Stimulated activated CD8-positive, alpha-beta memory T cell treated with anti-CD3 and anti-CD28 coated beads, Interleukin-2, amount 100 ng/mL, for 1 hour (primary cell): Measurements from ENCODE around the gene OLFML2A.
"Not testable (repeated sequence)": the region's sequence is repeated elsewhere in the genome, so short reads cannot be mapped to it uniquely, and the experiment has no call there.

Experiments
- DNase-seq, 2 donors: peaks; one replicate each; pipeline ENCODE4 v3.0.0-alpha.2; 2020; ENCODE audit warnings: low read depth in 2 of 2

Gene OLFML2A

DNA sequence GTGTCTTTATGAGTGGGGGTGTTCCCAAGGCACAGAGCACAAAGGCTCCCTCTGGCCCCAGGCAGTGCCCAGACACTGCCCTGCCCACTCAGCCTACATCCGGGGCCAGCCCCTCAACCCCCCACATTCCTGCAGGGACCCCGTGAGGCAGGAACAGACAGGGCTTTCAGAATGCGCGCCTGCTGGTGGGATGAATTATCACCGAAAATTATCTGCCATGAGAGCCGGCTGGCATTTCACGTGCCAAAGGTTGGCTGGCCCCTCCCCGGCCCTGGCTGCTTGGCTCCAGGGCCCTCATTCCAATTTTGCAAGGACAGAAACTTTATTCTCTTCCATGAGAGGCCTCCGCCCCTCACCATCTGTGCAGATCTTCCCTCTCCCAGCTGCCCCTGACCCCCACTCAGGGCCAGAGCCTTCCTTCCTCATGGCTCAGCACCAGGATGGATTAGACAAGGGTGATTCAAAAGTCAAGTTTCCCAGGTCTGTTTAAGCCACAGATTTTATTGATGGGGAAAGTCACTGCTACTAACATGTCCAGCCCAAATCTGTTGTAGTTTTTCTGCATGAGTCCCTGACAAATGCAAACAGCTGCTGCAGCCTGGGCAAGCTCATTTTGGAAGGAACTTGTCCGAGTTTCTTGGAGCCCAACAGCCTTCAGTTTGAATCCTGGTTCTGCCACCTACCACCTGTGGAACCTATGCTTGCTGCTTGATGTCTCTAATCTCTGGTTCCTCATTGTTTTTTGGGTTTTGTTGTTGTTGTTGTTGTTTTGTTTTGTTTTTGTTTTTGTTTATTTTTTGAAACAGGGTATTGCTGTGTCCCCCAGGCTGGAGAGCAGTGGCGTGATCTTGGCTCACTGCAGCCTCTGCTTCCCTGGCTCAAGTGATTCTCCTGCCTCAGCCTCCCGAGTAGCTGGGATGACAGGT is 44.0 kb downstream of the OLFML2A start:
- DNase-seq: no peak

DNA sequence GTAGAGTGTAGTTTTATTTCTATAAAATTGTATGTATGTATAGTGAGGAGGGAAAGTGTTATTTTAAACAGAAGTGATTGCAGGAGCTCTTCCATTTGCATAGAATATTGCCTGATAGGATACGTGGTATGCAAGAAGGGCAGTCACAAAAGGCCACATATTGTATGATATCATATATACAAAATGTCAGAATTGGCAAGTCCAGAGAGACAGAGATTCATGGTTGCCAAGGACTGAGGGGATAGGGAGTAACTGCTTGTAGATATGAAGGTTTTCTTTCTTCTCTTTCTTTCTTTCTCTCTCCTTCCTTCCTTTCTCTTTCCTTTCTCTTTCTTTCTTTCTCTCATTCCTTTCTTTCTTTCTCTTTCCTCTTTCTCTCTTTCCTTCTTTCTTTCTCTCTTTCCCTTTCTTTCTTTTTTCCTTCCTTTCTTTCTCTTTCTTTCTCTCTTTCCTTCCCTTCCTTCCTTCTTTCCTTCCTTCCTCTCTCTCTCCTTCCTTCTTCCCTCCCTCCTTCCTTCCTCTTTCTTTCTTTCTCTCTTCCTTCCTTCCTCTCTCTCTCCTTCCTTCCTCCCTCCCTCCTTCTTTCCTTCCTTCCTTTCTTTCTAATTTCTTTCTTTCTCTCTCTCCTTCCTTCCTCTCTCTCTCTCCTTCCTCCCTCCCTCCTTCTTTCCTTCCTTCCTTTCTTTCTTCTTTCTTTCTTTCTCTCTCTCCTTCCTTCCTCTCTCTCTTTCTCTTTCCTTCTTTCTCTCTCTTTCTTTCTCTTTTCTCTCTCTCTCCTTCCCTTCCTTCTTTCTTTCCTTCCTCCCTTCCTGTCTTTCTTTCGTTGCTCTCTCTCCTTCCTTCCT is 51.8 kb downstream of the OLFML2A start:
- DNase-seq: no peak

DNA sequence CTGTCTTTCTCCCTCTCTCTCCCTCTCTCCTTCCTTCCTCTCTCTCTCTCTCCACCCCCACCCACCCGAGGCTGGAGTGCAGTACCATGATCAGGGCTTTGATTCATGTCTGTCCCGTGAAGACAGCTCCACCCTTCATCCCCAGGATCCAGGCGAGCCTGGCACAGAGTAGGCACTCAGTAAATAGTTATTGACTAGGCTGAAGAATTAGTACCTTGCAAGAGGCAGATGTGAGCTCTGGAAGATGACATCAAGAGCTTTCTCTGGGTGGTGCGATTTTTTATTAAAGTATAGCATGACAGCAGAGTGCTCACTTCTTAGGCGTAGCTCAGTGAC is 52.4 kb downstream of the OLFML2A start:
- DNase-seq: no peak

DNA sequence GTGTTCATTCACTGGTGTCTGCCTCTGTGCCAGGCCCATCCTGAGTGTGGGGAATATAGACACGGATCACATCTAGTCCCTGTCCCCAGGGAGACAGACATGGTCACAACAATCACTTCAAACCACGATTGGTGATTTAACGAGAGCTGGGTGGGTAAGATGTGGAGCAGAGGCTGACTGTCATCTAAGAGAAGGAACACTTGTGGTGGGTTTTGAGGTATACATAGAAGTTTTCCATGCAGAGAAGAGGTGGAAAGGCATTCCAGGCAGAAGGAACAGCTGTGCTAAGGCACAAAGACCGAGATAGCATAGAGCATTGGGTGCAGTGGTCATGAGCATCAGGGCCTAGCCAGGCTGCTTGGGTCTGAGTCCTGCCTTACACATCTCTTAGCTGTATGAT is 53.7 kb downstream of the OLFML2A start:
- no peak for DNase-seq

DNA sequence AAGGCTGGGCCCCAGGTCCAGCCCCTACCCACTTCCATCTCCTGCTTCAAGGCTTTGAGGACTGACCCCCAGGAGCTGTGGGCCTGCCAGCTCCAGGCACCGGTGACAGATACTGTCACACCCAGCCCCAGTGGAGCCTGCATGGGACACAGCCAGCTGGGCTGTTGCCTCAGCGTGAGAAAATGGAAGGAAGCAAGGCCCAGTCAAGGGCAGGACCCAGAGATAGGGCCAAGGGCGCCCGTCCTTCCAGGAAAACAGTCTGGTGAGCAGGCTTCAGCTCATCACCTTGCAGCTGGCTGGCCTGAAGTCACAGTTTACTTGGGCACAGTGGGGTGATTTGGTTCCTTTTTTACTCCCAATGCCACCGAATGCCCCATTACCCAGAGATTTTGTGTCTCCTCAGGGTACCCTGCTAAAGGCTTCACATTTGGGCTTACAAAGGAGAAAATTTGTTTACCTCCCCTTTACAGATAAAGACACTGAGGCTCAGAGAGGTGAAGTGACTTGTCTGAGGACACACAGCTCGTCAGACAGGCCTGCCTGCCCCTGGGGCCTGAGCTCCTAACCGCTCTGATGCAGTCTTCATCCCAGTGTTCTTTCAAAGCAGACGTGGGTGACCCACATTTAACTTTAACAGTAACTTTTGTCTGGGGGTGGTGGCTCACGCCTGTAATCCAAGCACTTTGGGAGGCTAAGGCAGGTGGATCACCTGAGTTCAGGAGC is 54.9 kb downstream of the OLFML2A start:
- DNase-seq: no peak

DNA sequence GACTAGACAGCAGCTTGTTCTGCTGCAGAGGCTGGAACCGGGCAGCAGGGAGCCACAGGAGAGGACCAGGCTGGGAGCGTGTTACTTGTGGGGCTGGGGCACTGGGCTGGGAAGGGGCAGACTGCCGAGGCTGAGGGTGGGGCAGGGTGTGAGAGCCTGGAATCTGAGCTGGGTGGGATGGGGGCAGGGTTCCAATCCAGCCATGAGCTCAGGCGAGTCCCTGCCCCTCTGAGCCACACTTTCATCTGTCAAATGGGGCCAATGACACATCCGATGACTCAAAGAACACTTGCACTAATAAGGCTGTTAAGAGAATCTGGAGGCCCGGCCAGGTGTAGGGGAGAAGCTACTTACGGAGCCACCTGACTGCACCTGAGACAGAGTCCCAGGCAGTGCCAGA is 57.7 kb downstream of the OLFML2A start:
- no peak for DNase-seq

DNA sequence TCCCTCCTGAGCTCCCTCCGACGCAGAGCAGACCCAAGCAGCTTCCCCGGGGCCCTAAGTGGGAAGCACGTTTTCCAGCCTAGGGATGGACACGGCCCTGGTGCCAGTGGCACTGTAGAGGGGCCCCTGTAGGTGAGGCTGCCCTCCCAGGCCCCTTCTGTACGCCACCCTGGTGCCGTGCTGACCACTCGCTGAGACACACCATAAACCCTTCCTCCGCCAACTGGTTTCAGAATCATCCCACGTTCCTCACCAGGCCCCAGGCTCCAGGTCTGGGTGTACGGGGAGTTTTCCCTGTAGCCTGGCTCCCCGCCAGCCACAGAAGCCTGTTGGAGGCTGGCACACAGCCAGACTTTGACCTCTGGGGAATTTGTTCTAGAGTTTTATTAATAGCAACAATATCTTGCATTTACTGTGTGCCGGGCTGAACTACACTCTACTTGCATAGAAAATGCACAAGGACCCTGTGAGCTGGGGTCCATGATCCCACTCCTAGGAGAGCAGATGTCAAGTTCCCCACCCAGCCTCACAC is 58.2 kb downstream of the OLFML2A start:
- DNase-seq: no peak

DNA sequence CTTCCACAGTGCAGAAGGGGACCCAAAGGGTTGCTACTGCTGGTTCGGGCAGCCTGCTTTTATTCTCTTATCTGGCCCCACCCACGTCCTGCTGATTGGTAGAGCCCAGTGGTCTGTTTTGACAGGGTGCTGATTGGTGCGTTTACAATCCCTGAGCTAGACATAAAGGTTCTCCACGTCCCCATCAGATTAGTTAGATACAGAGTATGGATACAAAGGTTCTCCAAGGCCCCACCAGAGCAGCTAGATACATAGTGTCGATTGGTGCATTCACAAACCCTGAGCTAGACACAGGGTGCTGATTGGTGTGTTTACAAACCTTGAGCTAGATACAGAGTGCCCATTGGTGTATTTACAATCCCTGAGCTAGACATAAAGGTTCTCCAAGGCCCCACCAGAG is 61.2 kb downstream of the OLFML2A start:
- not testable (repeated sequence) for DNase-seq

DNA sequence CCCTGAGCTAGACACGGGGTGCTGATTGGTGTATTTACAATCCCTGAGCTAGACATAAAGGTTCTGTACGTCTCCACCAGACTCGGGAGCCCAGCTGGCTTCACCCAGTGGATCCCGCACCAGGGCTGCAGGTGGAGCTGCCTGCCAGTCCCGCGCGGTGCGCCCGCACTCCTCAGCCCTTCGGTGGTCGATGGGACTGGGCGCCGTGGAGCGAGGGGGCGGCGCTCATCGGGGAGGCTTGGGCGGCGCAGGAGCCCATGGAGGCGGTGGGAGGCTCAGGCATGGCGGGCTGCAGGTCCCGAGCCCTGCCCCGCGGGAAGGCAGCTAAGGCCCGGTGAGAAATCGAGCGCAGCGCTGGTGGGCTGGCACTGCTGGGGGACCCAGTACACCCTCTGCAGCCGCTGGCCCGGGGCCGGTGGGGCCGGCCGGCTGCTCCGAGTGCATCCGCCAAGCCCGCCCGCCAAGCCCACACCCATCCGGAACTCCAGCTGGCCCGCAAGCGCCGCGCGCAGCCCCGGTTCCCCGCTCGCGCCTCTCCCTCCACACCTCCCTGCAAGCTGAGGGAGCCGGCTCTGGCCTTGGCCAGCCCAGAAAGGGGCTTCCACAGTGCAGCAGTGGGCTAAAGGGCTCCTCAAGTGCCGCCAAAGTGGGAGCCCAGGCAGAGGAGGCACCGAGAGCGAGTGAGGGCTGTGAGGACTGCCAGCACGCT is 61.8 kb downstream of the OLFML2A start:
- DNase-seq: not testable (repeated sequence)

DNA sequence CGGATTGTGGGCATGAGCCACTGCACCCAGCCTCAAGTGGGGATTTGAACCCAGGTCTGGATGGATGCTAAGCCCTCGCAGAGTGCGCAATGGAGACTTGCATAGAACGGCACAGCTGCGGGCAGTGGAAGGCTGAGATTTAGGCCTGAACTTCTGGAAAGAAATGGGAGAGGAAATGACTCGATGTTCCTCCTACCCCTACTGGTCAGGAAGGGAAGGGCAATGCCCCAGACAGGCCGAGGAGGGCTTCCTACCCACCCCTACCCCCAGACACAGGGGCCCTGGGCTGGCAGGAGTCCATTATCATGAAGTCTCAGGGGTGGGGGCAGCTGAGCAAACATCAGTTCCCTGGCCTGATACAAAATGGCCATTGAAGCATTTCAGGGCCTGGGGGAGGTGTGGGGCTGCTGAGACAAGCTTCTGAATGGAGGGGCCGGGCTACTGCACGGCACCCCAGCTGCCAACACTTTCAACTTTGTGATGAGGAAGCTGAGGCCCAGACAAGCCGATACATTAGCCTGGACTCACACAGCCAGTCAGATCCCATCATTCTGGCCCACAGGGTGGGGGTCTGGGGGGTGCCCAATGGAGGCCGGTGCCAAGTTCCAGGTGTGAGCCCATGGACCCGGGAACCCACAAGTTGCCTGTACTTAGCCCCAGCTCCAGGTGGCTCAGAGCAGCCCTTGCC is 62.8 kb downstream of the OLFML2A start:
- DNase-seq: no peak

DNA sequence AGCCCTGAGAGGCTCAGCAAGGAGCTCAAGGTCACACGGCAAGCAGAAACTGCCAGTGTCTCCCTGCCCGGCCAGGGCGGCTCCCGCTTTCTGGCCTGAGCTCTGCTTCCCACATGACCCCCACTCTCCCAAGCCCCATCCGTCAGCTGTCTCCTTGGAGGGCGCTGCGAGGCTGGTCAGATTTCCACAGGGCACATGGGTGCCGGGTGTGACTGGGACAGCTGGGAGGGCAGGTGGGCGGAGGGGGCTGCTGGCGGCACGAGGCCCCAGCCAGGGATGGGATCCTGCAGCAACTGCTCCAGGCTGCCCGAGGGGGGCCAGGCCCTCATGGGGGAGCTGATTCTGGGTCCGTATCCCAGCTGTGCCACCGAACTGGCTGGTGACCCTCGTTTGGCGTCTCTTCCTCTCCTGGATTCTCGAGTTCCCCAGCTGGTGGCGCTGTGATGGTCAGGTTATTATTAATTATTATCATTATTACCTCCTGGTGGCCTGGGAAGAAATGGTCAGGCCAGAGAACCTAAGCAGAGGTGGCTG is 63.4 kb downstream of the OLFML2A start:
- no peak for DNase-seq

DNA sequence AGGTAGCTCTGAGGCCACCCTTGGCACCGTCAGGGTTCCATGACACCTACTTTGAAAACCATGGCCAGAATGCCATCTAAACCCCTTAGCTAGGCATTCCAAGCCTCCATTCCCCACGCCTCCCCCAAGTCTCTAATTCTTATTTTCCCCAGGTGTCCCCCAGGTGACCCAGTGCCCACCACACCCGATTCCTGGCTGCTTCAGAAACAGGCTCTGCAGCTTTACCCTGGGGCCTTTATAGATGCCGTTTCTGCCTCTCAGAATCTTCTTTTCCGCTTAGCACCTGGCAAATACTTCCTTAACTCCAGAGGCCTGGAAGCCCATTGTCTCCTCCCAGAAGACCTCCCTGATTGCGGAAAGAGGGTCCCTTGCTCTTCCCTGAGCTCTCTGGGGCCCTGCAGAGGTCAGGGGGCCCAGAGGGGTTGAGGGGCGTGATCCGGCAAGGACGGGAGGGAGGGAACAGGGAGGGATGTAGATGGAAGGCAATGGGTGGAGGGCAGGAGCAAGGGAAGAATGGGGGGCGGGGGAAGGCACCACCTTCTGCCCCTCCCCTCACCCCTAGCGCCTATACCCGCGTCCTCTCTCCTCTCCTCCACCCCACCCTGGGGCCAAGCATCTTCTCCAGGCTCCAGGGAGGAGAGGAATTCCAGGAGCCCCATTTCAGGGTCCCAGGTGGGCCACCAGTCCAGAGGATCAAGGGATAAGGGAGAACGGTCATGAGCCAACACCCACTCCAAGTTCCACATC is 64.3 kb downstream of the OLFML2A start:
- DNase-seq: no peak

DNA sequence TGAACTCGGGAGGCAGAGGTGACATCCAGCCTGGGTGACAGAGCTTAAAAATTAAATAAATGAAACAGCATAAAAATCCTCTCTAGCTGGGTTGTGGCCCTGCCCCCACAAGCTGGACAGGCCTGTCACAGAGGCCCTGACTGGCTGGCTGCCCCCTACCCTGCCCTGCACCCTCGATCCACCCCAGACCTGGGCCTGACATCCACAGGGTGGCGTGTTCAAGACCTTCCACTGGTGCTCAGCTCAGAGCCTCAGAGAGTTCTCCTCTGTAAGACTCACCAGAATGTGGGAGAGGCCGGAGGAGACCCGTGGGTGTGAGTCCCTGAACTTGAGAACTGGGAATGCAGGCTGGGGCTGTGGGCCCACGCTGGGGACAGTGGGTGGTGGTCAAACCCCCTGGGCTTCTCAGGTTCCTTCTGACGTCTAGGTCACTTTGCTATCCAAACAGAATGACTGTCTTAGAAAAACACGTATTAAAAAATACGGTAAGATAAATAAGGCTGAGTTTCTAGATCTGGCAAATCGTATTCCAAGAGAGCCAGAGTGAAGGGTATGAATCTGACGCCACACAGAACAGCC is 66.6 kb downstream of the OLFML2A start:
- DNase-seq: no peak

DNA sequence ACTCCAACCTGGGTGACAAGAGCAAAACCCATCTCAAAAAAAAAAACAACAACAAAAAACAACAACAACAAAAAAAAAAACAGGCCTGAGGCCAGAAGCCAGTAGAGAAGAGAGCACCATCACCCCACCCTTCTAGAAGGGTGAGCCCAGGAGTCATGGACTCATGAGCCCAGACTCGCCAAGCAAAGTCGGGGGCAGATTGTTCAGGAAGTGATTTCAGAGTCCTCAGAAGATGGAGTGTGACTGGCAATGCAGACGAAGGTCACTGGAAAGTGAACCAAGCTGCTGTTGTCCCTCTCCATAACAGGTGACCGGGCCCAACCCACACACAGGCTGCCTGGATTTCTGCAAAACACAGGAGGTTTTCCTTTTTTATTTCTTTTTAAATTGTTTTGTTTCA is 67.4 kb downstream of the OLFML2A start:
- DNase-seq: no peak

DNA sequence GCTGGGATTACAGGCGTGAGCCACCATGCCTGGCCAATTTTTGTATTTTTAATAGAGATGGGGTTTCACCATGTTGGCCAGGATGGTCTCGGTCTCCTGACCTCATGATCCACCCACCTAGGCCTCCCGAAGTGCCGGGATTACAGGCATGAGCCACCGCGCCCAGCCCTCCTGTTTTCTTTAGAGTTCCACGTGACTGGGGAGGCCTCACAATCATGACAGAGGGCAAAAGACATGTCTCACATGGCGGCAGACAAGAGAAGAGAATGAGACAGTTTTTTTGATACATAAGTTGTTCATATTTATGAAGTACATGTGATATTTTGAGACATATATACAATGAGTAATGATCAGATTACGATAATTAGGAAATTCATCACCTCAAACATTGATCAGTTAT is 69.5 kb downstream of the OLFML2A start:
- not testable (repeated sequence) for DNase-seq

DNA sequence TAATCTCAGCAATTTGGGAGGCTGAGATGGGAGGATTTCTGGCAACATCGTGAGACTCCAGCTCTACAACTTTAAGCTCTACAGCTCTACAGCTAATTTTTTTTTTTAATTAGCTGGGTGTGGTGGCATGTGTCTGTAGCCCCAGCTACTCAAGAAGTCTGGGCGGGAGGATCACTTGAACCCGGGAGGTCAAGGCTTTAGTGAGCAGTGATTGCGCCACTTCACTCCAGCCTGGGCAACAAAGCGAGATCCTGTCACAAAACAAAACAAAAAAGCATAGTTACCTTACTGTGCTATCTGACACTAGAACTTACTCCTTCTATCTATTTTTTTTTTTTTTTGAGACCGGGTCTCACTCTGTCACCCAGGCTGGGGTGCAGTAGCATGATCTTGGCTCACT is 70.0 kb downstream of the OLFML2A start:
- DNase-seq: no peak

DNA sequence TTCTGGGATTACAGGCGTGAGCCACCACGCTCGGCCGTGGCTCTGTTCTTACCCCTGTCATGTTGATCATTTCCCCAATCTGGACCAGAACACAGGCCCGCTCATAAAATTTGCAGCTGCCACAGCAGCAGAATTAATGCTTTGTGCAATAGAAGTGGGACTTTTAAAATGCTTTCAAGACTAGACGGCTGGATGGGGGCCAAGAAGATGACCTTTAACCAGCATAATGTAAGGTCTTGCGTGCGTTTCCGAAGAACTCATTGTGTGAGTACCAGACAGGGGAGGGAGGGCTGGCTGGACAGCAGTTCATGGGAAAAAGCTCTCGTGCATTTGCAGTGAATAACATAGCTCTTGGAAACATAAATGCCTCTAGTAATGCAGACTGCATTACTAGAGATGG is 72.9 kb downstream of the OLFML2A start:
- no peak for DNase-seq

DNA sequence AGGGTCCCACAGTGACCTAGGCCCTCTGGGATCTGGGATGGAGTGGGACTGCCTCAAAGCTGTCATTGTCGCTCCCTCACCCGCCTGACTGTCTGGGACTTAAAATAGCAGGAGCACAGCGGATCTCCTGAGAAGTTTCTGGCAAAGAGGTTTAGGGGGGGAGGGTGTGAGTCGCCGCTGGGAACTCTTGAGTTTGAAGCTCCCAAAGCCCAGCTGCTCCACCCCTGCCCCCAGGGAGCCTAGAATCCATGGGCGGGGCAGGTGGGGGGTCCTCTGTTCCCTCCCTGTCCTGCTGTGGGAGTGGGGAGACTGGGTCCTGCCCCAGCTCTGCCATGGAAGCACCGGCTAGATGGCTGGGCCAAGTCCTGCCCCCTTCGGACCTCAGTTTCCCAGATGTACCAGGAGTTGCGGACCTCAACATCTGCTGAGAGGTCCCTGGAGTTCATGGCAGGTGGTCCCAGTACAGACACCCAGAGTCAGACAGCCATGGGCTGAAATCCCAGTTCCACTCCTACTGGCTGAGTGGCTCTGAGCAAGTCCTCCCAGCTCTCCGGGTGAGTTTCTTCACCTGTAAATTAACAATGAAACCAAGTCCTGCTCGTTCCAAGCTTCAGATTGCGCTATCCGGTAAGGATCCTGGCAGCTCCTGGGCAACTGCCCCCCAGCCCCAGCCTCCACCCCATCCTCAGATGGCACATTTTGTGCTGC is 75.3 kb downstream of the OLFML2A start:
- no peak for DNase-seq
